K562 (cell line): ENCODE results near the gene HGF.

Experiments used
- CTCF ChIP-seq, 3 experiments: IDR thresholded peaks in 2 of 3; conservative IDR thresholded peaks in 1 of 3; 2 replicates each; pipeline ENCODE4 v1.5.1; 2011 to 2012; ENCODE audit warnings: low read length in 3 of 3, mild to moderate bottlenecking in 3 of 3, control low read depth in 2 of 3, improper control_type of control experiment in 1 of 3, inconsistent platforms in 1 of 3, low read depth in 1 of 3, mixed read lengths in 1 of 3, moderate library complexity in 1 of 3; ENCODE audit not compliant: insufficient read depth in 2 of 3
- MYNN ChIP-seq, 2 experiments: sonication (generic); formaldehyde crosslinking in 1 of 2; IDR thresholded peaks; 2 replicates each; pipeline versions ENCODE4 v1.5.0 to v1.6.1; 2016 to 2020; ENCODE audit warnings: antibody characterized with exemption in 1 of 2, missing genetic modification reagents in 1 of 2
- NBN ChIP-seq: fragments of 450-650 bp; IDR thresholded peaks from 2 replicates; pipeline ENCODE4 v1.6.1; 2016; ENCODE audit warnings: low read depth, mild to moderate bottlenecking
- NONO ChIP-seq, 2 experiments: fragments of 200-400 bp in 1 of 2; fragments of 450-650 bp in 1 of 2; formaldehyde crosslinking in 1 of 2; IDR thresholded peaks; 2 replicates each; pipeline ENCODE4 v1.6.1; 2017; ENCODE audit warnings: low read depth in 2 of 2, mild to moderate bottlenecking in 2 of 2, moderate library complexity in 2 of 2, low read length in 1 of 2
- PKNOX1 ChIP-seq: fragments of 450-650 bp; IDR thresholded peaks from 2 replicates; pipeline ENCODE4 v1.6.1; 2016
- TEAD1 ChIP-seq, 2 experiments: fragments of 450-650 bp in 1 of 2; sonication (generic) in 1 of 2; formaldehyde crosslinking; IDR thresholded peaks; 2 replicates each; pipeline versions ENCODE4 v1.4.0 to v1.8.0; 2020 to 2022; ENCODE audit warnings: mild to moderate bottlenecking in 2 of 2, missing genetic modification reagents in 1 of 2
- ZNF274 ChIP-seq: IDR thresholded peaks from 2 replicates; pipeline ENCODE4 v1.6.1; 2011; ENCODE audit warnings: low read depth, mild to moderate bottlenecking, low read length, moderate library complexity, borderline replicate concordance
- TF ChIP-seq, protein P1 (sequence below): sonication (generic); formaldehyde crosslinking; IDR thresholded peaks from 2 replicates; pipeline ENCODE4 v1.8.0; 2023; ENCODE audit warnings: mild to moderate bottlenecking, missing genetic modification reagents

DNA sequence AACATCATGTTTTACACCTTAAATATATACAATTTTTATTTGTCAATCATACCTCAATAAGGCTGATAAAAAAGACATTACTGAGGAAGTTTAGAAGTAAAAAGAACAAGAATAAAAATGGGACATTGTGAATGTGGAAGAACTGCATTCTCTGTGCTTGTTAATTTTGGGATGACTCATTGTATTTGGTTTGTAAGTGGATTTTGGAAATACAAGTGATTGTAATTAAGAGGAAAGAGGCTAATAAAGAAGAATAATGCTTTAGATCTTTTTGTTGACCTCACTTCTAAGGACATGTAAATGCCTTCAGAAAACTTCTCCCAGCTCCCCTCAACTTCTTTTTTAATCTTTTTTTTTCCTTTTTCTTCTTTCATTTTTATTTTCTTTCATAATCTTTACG, 76.0 kb downstream of the HGF start:
- no peak for TF ChIP-seq ZNF274
- TF ChIP-seq NBN = no peak
- TF ChIP-seq, protein P1, sequence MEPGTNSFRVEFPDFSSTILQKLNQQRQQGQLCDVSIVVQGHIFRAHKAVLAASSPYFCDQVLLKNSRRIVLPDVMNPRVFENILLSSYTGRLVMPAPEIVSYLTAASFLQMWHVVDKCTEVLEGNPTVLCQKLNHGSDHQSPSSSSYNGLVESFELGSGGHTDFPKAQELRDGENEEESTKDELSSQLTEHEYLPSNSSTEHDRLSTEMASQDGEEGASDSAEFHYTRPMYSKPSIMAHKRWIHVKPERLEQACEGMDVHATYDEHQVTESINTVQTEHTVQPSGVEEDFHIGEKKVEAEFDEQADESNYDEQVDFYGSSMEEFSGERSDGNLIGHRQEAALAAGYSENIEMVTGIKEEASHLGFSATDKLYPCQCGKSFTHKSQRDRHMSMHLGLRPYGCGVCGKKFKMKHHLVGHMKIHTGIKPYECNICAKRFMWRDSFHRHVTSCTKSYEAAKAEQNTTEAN (CRISPR knock-in tag) = no peak
- no peak for TF ChIP-seq CTCF (IDR thresholded peaks at IDR 0.05 in 2 of 3, conservative IDR thresholded peaks at IDR 0.05 in 1 of 3; ENCODE audit: insufficient read depth in 2 of 3, low read depth in 1 of 3, low read length in 3 of 3)
- no peak for TF ChIP-seq MYNN (IDR thresholded peaks at IDR 0.05)
- TF ChIP-seq MYNN (CRISPR knock-in tag; IDR thresholded peaks at IDR 0.05) = no peak
- TF ChIP-seq TEAD1 (CRISPR knock-in tag; IDR thresholded peaks at IDR 0.05) = no peak
- no peak for TF ChIP-seq PKNOX1
- TF ChIP-seq NONO (IDR thresholded peaks at IDR 0.05; ENCODE audit: low read depth in 2 of 2, low read length in 1 of 2) = no peak
